PC-3 (cell line): ENCODE results near the gene NFIX.

ENCODE experiments used
- CTCF ChIP-seq: fragments of 300-600 bp; sonication (generic); conservative IDR thresholded peaks from 2 replicates; pipeline ENCODE4 v1.5.1; 2017; ENCODE audit warnings: antibody characterized with exemption, low read depth, mild to moderate bottlenecking, low read length
- EZH2 ChIP-seq: fragments of 300-600 bp; sonication (generic); IDR thresholded peaks from one replicate; pipeline ENCODE4 v1.6.1; 2017; ENCODE audit warnings: antibody characterized with exemption, mild to moderate bottlenecking, low read length; ENCODE audit not compliant: unreplicated experiment

- no peak for TF ChIP-seq CTCF
- TF ChIP-seq EZH2 = no peak
These were observed 47.3 kb upstream of the NFIX start for GRCh38 chr19:12947702-12948611.
